ENCODE data around the gene CCDC170. TPM values are rescaled to one million over a fixed set of nuclear protein-coding genes. Genes with fewer than 3 reads are reported as not detected.

The CCDC170 gene
- total and polyA plus RNA-seq, 12 donors = 0.13 to 1.6 (median 0.35) TPM

DNA sequence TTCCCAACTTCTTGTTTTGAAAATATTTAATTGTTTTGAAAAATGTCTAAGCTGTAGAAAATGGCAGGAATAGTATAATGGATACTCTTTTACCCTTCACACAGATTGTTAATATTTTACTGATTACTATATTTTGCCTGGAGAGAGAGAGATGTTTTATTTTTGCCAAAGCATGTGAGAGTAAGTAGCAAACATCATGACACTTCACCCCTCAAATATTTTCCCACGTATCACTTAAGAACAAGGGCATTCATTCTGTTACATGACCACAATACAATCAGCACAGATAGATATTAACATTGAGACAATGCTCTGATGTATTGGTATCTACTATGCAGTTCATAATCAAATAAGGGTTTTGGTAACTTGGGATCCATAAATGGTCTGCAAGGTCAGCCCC, 116.5 kb downstream of the CCDC170 start:
- TF ChIP-seq, protein P1, sequence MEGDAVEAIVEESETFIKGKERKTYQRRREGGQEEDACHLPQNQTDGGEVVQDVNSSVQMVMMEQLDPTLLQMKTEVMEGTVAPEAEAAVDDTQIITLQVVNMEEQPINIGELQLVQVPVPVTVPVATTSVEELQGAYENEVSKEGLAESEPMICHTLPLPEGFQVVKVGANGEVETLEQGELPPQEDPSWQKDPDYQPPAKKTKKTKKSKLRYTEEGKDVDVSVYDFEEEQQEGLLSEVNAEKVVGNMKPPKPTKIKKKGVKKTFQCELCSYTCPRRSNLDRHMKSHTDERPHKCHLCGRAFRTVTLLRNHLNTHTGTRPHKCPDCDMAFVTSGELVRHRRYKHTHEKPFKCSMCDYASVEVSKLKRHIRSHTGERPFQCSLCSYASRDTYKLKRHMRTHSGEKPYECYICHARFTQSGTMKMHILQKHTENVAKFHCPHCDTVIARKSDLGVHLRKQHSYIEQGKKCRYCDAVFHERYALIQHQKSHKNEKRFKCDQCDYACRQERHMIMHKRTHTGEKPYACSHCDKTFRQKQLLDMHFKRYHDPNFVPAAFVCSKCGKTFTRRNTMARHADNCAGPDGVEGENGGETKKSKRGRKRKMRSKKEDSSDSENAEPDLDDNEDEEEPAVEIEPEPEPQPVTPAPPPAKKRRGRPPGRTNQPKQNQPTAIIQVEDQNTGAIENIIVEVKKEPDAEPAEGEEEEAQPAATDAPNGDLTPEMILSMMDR (IDR thresholded peaks at IDR 0.05) = no peak
- intact Hi-C loops (cut with DNase I) = no loop called here
- Histone ChIP-seq H3K9me3 (peaks cover 0 to 19% (median 0%) of the 10 kb centered on the region in 11 donors), H3K27ac (peak overlapping the region in 1 of 10 donors; percentile 65), H3K36me3 (no peaks in the 10 kb centered on the region), H3K4me1 (peaks cover 0 to 6% (median 0%) of the 10 kb centered on the region in 9 donors), H3K27me3 (peaks cover 0 to 6% (median 0%) of the 10 kb centered on the region in 7 donors), H3K4me3 (no peak overlapping the region)
- DNase-seq (no peak), ATAC-seq (no peak)
- 42 to 43% methylated on average over 1 of the region's 1 CpG for WGBS, 2 donors

DNA sequence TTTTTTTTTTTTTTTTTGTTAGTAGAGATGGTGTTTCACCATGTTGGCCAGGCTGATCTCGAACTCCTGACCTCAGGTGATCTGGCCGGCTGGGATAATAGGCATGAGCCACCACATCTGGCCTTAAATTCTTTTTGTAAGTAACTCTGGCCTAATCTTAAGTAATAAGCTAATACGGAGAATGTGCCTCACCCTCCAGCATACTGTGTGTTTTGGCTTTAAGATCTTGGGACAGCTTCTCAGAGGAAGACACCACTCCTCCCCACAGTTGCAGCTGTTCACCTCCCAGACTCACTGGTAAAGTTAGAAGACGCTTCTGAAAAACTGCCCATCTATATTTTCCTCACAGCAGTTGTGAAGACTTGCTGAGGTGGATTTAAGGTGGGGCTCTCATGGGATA, 120.8 kb downstream of the CCDC170 start:
- WGBS, 2 donors = 73 to 75% methylated on average over 4 of the region's 4 CpGs
- TF ChIP-seq, protein P1 (IDR thresholded peaks at IDR 0.05) = no peak
- no peak for DNase-seq
- H3K27ac ChIP-seq = peak overlapping the region in 2 of 10 donors; percentile 19 to 37
- H3K4me1 ChIP-seq = peaks cover 0 to 3% (median 0%) of the 10 kb centered on the region in 9 donors
- peaks cover 0 to 6% (median 0%) of the 10 kb centered on the region in 7 donors for H3K27me3 ChIP-seq
- no peaks in the 10 kb centered on the region for H3K36me3 ChIP-seq
- H3K9me3 ChIP-seq = peaks cover 0 to 10% (median 0%) of the 10 kb centered on the region in 11 donors
- intact Hi-C loops (cut with DNase I) = no loop called here
- no peak overlapping the region for H3K4me3 ChIP-seq
- ATAC-seq = peak in 3 of 8 donors; percentile 46 to 60 (median 50)

DNA sequence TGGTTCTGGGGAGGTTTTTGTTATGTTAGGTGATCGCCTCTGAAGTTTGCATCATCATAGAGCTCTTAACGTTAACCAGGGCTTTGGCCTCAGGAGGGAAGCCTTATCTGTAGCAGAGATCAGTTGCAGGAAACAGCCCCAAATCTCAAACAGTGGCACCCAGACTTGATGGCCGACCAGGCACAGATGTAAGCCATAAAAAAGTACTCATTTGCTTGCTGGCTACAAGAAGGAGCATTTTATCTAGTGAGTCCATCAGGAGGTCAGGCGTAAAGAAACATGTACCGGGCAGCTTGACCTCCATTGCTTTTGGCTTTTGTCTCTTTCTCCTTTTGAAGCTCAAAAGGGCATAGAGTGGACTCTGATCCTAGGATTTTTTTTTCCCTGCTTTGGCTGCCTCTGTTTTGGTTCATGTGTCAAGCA, 122.3 kb downstream of the CCDC170 start:
- peaks cover 0 to 6% (median 0%) of the 10 kb centered on the region in 7 donors for H3K27me3 ChIP-seq

DNA sequence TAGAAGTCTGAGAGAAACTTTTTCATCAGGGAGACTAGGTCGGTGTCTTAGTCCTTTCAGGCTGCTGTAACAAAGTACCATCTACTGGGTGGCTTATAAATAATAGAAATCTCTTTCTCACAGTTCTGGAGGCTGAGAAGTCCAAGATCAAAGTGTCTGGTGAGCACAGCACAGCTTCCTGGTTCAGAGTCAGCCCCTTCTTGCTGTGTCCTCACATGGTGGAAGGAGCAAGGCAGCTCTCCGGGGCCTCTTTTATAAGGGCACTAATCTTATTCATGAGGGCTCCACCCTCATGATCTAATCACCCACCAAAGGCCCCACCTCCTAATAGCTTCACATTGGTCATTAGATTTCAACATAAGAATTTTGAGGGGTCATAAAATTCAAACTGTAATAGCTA, 122.8 kb downstream of the CCDC170 start:
- peaks cover 0 to 10% (median 0%) of the 10 kb centered on the region in 11 donors for H3K9me3 ChIP-seq
- no peak overlapping the region for H3K27ac ChIP-seq
- TF ChIP-seq, protein P1 (IDR thresholded peaks at IDR 0.05) = no peak
- ATAC-seq (no peak), DNase-seq (no peak)
- no peaks in the 10 kb centered on the region for H3K36me3 ChIP-seq
- H3K4me3 ChIP-seq = no peak overlapping the region
- intact Hi-C loops (cut with DNase I) = no loop called here
- peaks cover 0 to 6% (median 0%) of the 10 kb centered on the region in 7 donors for H3K27me3 ChIP-seq
- H3K4me1 ChIP-seq = no peaks in the 10 kb centered on the region
- WGBS, 2 donors = 73 to 76% methylated on average over 2 of the region's 2 CpGs

More for the DNA sequence above, 122.3 kb downstream of the CCDC170 start:
- TF ChIP-seq, protein P1 (IDR thresholded peaks at IDR 0.05) = no peak
- H3K4me3 ChIP-seq = no peak overlapping the region
- H3K36me3 ChIP-seq = no peaks in the 10 kb centered on the region
- H3K4me1 ChIP-seq = no peaks in the 10 kb centered on the region
- H3K27ac ChIP-seq = no peak overlapping the region
- 39 to 52% methylated on average over 5 of the region's 5 CpGs for WGBS, 2 donors
- ATAC-seq (no peak), DNase-seq (no peak)
- intact Hi-C loops (cut with DNase I) = no loop called here
- H3K9me3 ChIP-seq = peaks cover 0 to 10% (median 0%) of the 10 kb centered on the region in 11 donors
